ENCODE results near the gene STK11IP.

Gene STK11IP, protein sequence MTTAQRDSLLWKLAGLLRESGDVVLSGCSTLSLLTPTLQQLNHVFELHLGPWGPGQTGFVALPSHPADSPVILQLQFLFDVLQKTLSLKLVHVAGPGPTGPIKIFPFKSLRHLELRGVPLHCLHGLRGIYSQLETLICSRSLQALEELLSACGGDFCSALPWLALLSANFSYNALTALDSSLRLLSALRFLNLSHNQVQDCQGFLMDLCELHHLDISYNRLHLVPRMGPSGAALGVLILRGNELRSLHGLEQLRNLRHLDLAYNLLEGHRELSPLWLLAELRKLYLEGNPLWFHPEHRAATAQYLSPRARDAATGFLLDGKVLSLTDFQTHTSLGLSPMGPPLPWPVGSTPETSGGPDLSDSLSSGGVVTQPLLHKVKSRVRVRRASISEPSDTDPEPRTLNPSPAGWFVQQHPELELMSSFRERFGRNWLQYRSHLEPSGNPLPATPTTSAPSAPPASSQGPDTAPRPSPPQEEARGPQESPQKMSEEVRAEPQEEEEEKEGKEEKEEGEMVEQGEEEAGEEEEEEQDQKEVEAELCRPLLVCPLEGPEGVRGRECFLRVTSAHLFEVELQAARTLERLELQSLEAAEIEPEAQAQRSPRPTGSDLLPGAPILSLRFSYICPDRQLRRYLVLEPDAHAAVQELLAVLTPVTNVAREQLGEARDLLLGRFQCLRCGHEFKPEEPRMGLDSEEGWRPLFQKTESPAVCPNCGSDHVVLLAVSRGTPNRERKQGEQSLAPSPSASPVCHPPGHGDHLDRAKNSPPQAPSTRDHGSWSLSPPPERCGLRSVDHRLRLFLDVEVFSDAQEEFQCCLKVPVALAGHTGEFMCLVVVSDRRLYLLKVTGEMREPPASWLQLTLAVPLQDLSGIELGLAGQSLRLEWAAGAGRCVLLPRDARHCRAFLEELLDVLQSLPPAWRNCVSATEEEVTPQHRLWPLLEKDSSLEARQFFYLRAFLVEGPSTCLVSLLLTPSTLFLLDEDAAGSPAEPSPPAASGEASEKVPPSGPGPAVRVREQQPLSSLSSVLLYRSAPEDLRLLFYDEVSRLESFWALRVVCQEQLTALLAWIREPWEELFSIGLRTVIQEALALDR

DNA sequence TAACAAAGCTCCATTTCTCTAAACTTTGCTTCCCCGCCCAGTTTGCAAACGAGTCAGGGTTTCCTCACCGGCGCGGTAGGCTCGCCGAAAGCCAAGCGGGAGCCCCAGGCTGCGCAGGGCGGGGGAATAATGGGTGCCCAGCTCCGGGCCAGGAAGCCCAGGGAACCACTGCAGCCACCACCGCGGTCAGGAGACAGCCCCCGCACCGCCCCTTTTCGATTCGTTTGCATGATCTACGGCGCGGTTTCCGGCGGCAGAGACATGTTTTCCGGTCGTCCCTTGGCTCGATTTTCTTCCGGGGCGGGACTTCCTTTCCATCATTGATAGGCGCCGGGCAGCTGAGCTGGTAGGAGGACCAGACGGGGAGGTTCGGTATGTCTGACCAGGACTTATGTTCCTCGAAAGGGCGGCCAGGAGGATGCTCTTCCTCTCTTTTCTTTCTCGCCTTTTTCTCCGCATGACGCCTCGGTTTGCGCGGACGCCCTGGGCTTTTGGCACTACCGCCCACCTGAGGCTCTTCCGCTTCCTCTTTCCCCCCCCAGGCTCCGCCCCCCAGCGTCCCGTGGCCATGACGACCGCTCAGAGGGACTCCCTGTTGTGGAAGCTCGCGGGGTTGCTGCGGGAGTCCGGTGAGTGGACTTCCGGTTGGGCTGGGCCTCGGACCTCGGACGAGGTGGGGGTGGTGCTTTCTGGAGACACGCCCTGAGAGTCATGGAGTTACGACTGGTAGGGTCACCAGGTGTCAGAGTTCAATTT is at the start of gene STK11IP:
TSS of gene STK11IP (plus strand) at position 306 of the 756 bp plus-strand sequence. CDS start at position 569, 263 bp downstream.
- DNase-seq (ENCODE audit: low spot score): peak; percentile 96

DNA sequence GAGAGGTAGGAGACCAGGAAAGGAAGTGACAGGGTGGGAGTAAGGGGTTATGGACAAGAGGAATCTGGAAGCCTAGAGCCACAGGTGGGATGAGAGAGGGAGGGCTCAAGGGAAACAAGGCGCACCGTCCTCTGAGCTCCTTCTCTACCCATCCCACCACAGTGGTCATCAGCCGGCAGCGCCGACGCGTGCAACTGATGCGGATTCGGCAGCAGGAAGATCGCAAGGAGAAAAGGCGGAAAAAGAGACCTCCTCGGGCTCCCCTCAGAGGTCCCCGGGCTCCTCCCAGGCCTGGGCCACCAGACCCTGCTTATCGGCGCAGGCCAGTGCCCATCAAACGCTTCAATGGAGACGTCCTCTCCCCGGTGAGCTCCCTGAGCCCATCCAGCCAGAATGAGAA is 48.7 kb upstream of the STK11IP start:
- DNase-seq (ENCODE audit: low spot score): no peak

DNA sequence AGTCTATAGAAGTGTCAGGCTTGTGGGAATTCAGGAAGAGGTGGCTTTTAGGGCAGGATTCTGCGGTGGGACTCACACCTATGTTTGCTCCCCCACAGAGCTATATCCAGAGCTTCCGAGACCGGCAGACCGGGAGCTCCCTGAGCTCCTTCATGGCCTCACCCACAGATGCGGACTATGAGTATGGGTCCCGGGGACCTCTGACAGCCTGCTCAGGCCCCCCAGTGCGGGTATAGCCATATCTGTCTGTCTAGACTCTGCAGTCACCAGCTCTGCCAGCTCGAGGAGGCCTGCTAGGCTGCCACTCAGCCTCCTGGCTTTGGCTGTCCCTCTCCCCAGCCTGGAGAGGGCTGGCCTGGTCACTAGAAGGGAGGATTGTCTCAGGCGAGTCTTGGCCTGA is 48.0 kb upstream of the STK11IP start:
- DNase-seq (ENCODE audit: low spot score): no peak

DNA sequence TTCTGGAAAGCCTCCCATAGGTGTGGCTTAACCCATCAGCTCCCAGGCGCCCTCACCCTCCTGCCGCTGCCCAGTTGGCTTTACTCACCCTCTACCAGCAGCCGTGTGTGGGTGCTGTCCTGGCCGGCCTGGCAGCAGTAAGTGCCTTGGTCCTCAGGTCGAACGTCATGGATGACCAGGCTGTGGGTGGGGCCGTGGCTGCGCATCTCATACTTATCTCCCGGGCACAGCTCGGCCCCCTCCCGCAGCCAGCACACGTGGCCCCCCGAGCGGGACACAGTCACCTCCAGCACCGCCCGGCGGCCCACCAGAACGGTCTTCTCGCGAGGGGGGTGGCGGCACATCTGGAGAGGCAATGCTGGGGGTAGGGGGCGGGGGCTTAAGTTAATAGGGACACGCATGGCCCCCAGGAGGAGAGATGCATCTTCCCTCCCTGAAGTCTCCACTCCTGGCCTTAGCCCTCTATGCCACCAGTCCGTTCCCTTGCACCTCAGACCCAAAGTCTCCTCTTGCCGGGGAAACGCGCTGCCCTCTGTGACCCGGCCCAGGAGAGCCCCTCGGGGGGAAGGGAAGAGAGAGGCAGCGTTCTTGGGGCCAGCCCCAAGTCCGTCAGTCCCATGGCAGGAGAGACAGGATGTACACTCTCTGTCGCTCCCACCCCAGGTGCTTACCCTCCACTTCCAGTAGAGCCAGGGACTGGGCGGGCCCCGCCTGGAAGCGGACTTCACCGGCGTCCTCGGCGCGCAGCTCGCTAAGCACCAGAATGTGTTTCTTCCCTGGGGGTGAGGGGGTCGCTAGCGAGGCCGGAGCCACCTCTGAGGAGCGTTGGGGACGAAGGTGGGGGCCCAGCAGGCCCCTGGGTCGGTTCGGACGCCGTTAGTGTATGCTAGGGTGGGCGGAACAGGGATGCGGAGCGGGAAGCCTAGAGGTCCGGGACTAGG is 45.9 kb upstream of the STK11IP start:
- no peak for DNase-seq (ENCODE audit: low spot score)

DNA sequence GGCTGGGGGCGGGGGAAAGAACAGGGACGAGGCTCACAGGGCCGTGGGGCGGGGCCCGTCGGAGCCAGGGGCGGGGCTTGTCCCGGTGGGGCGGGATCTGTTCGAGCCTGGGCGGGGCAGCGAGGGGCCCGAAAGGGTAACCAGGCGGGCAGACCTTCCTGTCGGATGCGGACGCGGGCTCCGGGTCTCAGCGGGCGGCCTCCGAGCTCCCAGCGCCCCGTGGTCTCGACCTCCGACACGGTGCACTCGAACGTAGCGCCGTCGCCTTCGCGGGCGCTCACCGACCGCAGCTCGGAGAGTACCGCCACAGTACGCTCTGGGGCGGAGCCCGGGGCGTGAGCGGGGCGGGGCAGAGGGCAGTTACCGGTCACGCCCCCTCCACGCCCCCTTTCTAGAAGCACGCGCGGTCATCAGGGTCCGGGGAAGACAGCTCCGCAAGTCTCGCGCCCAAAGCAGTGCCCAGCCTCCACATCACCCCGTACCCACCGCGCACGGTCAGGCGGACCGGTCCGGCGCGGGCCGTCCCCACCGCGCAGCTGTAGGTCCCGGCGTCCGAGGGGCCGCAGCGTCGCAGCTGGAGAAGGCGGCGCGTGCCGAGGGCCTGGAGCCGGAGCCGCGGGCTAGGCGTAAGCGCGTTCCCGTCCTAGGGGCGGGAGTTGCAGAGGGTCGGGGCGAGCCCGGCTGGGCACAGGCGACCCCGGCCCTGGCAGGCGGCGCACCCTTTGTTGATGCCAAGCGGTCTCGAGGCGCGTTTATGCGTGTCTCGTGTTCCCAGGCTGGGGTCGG is 45.1 kb upstream of the STK11IP start:
- peak; percentile 91 for DNase-seq (ENCODE audit: low spot score)

DNA sequence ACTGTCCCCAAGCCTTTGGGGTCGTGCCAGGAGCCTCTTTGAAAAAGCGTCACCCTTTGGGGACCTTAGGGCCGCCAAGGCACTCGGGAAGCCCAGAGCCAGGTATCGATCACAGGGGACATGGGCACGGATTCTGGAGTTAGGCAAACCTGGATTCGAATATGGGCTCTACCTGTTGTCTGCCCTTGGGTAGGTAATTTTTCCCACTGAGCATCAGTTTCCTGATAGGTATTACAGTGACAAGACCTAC is 44.6 kb upstream of the STK11IP start:
- no peak for DNase-seq (ENCODE audit: low spot score)

DNA sequence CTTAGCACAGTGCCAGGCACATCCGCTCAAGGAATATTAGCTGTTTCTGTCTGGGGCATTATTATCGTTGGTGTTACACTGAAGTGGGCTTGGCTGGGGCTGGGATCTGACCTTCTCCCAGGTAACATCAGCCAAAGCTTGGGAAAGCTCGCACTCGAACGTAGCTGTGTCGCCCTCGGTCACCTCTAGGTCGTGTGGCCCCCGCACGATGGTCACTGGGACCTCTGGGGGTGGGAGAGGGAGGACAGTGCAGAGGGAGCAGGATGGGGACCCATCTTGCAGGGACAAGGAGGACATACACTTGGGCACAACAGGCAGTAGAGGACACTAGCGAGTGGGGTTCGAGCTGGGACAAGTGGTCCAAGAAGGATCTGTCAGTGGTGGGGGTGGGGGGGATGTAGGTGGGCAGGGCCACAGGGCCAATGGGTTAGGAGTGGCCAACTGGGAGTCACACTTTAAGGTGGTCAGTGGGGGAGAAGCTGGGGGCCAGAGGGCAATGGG is 44.1 kb upstream of the STK11IP start:
- no peak for DNase-seq (ENCODE audit: low spot score)

DNA sequence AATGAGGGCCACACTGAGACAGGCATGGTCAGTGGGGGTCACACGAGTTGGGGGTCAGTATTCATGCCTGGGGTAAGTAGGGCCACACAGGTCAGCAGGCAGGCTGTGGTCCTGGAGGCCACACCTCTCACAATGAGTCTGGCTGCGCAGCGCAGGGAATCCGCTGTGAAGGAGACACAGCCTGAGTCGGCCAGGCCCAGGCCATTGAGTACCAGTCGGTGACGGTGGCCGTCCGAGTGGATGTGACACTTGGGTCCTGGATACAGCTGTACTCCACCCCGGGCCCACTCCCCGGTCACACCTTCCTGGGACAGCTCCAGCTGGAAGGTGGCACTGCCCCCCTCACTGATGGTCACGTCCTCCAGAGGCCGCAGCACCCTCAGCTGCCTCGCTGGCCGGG is 43.3 kb upstream of the STK11IP start:
- no peak for DNase-seq (ENCODE audit: low spot score)

DNA sequence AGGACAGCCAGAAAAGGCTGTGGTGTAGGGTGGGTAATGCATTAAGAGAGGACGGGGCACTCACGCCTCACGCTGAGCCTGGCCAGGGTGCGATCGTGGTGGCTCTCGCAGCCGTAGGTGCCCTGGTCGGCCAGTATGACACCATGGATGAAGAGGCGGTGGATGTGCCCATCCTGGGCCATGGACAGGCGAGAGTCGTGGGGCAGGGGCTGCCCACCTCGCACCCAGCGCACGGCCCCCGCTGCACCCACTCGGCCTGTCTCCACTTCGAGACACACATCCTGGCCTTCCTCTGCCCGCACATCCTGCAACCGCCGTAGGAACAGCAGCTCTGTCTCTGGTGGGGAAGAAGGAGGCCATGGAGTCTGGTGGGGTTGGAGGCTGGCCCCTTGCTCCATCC is 41.7 kb upstream of the STK11IP start:
- no peak for DNase-seq (ENCODE audit: low spot score)

DNA sequence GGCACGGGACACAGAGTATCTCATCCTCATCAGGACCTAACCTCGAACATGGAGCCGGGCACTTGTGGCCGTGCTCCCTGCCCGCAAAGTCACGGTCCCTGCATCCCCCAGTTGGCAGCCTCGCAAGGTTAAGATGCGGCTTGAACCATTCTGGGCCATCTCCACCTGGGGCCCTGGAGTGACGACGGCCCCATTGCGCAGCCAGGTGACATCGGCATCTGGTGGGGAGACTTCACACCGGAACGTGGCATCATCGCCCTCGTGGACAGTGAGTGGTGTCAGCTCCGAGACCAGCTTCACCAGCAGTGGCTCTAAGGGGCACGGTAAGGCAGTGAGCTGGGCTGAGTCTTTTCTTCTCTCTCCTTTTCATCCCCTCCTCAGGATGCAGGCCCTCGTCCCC is 41.2 kb upstream of the STK11IP start:
- no peak for DNase-seq (ENCODE audit: low spot score)

DNA sequence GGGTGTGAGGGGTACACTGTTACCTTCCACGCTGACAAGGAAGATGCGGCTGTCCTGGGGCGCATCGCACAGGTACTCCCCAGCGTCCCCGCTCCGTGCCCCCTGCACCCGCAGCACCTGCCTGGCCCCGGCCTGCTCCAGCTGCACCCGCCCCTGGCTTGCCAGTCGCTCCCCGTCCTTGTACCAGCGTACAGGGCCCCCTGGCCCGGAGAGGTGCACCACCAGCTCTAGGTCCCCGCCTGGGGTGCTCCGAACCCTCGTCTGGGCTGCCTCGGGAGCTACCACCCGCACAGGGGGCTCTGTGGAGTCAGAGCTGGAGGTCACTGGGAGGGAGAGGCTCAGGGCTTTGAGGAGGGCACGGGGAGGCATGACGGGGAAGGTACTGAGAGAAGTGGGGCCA is 40.3 kb upstream of the STK11IP start:
- no peak for DNase-seq (ENCODE audit: low spot score)

DNA sequence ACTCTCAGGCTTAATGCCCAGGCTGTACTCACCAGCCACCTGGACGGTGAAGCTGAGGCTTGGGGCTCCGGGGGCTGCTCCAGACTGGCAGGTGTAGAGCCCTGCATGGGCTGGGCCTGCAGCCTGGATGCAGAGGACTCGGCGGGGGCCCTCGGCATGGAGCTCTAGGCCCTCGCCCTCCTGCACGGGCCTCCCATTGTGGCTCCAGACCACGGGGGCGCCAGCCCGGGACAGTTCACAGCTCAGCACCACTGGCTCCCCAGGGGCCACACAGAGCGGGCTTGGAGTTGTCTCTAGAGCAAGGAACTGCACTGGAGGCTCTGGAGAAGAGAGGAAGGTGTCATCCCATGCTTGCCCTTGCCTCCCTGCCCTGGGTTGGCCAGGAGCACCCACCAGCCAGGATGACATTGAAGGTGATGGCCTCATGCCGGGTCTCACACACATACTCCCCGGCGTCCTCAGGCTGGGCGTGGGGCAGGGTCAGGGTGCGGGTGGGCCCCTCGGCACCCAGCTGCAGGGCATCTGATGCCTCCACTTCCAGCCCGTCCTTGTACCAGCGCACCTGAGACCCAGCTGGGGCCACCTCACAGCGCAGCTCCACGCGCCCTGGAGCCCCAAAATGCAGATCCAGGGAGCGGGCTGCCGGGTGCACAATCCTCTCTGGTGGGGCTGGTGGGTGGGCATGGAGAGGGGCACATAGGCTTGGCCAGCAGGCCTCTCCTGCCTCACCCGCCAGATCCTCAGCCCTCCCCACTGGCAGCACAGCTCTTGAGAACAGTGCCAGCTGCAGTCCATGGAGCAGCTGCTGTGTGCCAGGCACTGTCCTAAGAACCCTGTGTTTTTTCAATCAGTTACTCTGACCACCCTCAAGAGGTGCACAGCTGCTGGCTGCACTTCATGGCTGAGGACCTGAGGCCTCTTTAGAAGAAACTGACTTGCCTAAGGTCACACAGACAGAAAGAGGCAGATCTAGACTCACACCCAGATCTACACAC is 39.6 kb upstream of the STK11IP start:
- DNase-seq (ENCODE audit: low spot score): no peak

DNA sequence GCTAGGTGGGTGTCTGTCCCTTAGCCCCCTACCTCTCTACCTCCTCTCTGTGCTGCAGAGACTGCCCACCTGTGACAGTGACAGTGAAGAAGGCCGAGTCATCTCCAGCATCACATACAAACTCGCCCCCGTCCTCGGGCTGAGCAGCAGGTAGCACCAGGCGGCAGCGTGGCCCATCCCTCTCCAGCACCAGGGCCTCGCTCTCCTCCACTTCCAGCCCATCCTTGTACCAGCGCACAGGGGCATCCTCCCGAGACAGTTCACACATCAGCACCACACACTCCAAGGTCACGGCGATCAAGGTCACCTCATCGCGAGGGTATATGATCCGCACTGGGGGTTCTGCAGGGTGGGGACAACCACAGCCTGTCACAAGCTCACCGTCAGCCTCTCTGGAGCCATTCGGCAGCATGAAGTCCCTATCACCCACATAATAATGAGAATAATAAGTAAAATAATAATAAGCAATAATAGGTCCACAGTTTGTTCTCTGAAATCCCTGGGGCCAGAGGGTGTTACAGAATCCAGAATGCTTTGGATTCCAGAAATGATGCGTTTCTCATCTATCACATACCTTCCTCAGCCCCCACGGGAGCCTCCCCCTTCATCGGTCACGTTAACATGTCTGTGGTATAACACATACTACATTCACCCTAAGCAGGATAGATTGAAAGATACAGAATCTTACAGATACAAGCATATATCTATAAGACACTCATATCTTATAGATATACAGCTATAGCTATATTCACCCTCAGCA is 38.3 kb upstream of the STK11IP start:
- DNase-seq (ENCODE audit: low spot score): no peak

DNA sequence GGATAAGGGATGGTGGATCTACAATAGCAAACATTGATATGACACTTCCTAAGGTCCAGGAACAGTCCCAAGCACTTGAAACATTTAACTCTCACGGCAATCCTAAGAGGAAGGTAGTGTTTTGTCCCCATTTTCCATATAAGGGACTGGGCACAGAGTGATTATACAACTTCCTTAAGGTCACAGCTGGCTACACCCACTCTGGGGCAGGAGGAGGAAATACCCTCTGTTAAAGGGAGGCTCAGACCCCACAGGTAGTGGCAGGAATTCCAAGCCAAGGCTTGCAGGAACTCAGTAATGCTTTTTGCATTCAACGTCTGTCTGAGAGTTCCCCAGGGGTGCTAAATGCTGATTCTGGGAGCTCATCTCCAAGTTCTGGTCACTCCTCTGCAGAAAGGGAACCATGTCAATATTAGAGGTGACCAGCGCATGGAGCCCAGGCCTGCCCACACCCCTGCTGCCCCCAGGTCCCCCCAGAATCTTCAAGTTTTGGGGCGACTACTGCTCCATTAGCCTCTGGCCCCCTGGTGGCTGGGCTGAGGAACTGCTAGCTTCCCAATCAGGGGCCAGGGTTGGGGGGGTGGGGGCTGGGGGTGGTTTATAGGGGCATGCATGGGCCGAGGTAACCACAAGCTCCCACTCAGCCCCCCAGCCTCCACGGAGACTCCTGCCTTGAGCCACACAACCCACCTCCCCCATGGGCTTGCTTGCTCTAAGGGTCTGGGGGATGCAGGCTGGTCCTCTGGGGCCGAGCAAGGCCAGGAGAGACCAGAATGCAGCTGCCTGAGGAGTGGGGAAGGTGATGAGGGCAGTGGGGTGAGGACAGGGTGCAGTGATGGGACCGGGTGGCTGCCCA is 37.4 kb upstream of the STK11IP start:
- no peak for DNase-seq (ENCODE audit: low spot score)

DNA sequence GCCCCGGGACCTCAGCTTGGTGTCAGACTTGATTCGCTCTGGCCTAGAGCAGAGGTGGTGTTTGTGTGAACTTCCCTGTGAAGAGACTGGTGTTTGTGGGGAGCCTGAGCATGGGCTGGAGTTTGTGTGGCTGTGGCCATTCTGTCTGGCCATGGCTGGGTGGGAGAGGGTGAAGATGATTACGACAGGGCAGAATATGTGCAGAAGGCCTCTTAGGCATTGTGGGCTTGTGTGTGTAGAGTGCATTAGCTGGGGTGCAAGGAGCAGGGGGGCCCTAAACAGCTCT is 36.8 kb upstream of the STK11IP start:
- no peak for DNase-seq (ENCODE audit: low spot score)

DNA sequence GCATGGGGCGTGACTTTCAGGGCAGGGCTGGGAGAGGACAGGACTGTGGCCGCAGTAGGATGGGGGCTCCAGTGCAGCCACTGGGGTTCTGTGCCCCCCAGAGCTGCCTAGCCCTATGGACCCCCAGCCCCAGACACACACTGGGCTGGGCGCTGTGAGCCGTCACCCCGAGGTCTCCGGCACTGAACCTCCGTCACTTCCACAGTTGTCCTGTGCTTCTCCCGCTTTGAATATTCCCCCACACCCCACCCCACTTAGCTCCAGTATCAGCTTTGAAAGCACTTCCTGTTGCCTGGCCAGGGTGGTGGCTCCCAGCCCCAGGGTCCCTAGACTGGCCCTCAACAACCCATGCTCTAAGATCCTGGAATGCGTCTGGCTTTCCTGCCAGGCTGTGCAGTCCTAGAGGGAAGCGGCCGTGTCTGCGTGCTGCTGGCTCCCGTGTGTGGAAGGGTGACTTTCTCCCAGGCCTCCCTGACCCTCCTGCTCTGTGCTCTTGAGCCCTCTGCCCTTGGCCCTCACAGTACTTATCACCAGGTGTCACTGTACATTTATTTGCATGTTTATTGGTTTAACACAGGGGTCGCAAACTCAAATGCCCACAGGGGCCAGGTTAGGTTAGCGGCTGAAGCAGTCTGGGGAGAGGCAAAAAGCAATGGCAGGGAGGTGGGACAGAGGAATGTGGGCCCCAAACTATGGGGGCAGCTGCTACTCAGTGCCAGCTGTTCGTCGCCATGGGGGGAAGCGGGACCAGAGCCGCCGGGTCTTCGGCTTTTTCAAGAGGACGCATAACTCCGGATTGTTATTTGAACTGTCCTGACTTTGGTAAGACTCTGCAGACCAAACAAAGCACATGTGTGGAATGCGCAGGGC is 36.2 kb upstream of the STK11IP start:
- DNase-seq (ENCODE audit: low spot score): no peak
